A375 (cell line): ENCODE results near the gene MYOG. TPM values are rescaled to one million over a fixed set of nuclear protein-coding genes. Genes with fewer than 3 reads are reported as not detected.

Experiments used
- total RNA-seq: library from RNA; depleted of rRNA; stranded (reverse); fragments of >200 nt; shearing (Covaris generic); gene quantifications from 2 replicates; pipeline ENCODE4 v1.2.3, GENCODE V29; 2014; rRNA removed

Gene MYOG
- not detected in 2 replicates for total RNA-seq

GRCh38 chr1:203085528-203086406 is at the start of gene MYOG:
Gene MYOG (minus strand): TSS chr1:203086012. CDS start chr1:203085961, 51 bp downstream.

DNA sequence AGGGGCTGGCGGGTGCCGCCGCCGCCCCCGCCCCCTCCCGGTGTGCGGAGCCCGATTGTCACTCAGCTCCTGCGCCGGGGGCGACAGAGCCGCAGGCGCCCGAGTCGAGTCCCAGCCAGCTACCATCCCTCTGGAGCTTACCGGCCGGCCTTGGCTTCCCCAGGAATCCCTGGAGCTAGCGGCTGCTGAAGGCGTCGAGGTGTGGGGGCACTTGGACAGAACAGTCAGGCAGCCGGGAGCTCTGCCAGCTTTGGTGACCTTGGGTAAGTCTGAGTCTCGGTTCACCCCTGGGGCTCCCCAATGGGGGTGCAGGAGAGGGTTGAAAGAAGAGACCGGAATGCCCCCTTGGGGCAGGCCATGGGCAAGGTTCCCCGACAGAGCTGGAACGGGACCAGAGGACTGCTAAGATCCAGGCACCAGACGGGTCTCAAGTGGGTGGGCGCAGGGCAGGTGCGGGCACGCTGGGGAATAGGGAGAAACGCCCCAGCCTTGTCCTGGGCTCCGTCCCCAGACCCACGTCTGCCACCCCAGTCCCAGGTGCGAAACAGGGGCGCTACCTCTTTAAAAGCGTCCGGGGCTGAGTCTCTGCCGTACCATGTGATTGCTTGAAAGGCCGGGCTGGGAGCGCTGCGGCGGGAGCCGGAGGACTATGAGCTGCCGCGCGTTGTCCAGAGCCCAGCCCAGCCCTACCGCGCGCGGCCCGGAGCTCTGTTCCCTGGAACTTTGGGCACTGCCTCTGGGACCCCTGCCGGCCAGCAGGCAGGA is 42.0 kb upstream of the MYOG start, which contains the start of gene ADORA1:
Gene ADORA1 (plus strand): TSS at position 61 of the 765 bp plus-strand sequence. CDS start 1,116 bp downstream, outside the sequence.

Other genes starting within 250 kb of the MYOG start
- 5.5 and 7.5 TPM in 2 replicates for gene RABIF, start 196.9 kb downstream of the MYOG start, total RNA-seq
- 31.4 and 33.0 TPM in 2 replicates for gene KLHL12, start 158.8 kb downstream of the MYOG start, total RNA-seq
- gene ADIPOR1, start 127.7 kb downstream of the MYOG start, total RNA-seq, result 159 and 161 TPM in 2 replicates
- gene CYB5R1, start 118.8 kb downstream of the MYOG start, total RNA-seq, result 25.3 and 32.5 TPM in 2 replicates
- 96.8 and 102 TPM in 2 replicates for gene TMEM183A, start 78.6 kb downstream of the MYOG start, total RNA-seq
- gene PPFIA4, start 59.5 kb downstream of the MYOG start, total RNA-seq, result 2.3 and 3.5 TPM in 2 replicates
- 5.5 and 7.1 TPM in 2 replicates for gene ADORA1, start 41.7 kb upstream of the MYOG start, total RNA-seq
- not detected in 2 replicates for gene MYBPH, start 89.8 kb upstream of the MYOG start, total RNA-seq
- not detected in 2 replicates for gene CHI3L1, start 100.7 kb upstream of the MYOG start, total RNA-seq
- 0.03 TPM in 1 of 2 replicates, not detected in the other for gene CHIT1, start 143.7 kb upstream of the MYOG start, total RNA-seq
- 7.2 and 10.0 TPM in 2 replicates for gene BTG2, start 219.5 kb upstream of the MYOG start, total RNA-seq